Right renal cortex interstitium (tissue), 3 donors: Measurements from ENCODE around the gene SYNPO. TPM values are rescaled to one million over a fixed set of nuclear protein-coding genes. Genes with fewer than 3 reads are reported as not detected.

Experiments
- DNase-seq, 3 donors: peaks; one replicate each; pipeline ENCODE4 v3.0.0-alpha.2; 2013; ENCODE audit warnings: low read depth in 3 of 3, low spot score in 2 of 3
- polyA plus RNA-seq, 3 donors: library from polyadenylated mRNA; unstranded; fragments of 120-200 nt; gene quantifications; one replicate each; pipeline ENCODE4 v1.2.1, GENCODE V29; 2013; ENCODE audit not compliant: insufficient read length in 3 of 3

SYNPO gene, protein sequence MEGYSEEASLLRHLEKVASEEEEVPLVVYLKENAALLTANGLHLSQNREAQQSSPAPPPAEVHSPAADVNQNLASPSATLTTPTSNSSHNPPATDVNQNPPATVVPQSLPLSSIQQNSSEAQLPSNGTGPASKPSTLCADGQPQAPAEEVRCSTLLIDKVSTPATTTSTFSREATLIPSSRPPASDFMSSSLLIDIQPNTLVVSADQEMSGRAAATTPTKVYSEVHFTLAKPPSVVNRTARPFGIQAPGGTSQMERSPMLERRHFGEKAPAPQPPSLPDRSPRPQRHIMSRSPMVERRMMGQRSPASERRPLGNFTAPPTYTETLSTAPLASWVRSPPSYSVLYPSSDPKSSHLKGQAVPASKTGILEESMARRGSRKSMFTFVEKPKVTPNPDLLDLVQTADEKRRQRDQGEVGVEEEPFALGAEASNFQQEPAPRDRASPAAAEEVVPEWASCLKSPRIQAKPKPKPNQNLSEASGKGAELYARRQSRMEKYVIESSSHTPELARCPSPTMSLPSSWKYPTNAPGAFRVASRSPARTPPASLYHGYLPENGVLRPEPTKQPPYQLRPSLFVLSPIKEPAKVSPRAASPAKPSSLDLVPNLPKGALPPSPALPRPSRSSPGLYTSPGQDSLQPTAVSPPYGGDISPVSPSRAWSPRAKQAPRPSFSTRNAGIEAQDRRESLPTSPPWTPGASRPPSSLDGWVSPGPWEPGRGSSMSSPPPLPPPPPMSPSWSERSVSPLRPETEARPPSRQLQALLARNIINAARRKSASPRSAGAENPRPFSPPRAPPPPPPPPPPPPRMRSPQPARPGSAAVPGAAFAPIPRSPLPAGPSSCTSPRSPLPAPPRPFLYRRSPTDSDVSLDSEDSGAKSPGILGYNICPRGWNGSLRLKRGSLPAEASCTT
- 10 to 100 TPM; 85.2 to 98.9 (median 97.3) TPM for polyA plus RNA-seq

DNA sequence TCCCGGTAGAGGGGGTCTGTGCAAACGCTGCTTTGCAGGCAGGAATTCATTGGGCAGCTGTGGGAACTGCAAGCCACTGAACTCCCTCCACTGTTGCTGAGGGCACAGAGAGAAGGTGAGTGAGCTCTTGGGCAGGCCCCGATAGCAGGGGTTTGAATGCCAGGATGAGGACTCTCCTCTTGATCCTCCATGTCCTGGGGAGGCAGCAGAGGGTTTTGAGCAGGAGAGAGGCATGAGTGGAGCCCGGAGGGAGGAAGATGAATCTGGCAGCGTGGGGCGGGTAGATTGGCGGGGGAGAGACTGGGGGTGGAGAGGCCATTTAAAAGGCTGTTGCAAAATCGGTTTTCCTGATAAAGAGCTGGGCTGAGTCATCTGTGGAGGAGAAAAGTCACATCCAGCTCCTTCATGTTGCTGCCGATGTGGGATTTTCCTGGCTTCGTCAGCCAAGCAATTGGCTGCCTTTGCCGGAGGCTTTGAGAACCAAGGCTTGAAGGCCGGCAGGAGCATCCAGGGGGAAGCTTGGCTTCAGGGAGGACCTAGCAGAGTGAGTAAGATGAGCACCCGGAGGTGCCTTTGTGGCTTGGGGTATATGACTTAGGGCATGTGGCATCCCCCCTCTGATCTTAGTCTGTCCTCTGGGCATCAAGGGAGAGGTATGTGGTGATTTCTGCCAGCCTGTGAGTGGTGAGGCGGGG, at the start of gene SYNPO:
SYNPO (plus strand) TSS at position 350 of the 695 bp plus-strand sequence. CDS start 7,616 bp downstream, outside the sequence.
- no peak for DNase-seq

DNA sequence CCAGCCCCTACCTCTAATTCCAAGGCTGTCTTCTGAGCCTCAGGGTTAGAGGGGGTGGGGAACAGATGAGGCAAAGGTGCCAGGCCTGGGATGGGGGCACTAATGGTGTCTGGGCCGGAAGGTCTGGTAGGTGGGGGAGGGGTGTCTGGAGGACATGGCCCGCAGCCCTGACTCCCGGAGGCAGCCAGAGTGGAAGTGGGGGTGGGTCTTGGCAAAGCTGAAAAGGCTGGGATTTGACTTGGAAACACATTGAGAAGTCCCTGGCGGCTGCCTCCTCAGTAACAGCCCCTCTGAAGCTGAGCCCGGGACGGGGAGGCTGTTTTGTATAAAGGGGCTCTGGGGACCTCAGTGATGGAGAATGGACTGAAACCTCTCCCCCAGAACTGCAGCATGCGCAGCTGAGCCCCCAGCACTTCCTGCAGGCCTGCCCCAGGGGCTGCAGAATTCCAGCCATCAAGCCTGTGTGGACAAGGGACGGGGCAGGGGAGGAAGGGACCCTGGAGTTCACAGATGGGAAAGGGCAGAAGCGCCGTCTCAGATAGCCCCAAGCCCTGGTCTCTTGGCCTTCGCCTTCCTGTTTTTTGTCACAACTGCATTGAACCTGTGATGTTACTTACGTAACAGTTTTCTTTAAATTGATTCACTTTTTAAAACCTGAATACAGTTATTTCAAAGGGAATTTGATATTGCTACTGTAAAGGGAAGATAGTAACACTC, 49.3 kb upstream of the SYNPO start:
- no peak for DNase-seq

DNA sequence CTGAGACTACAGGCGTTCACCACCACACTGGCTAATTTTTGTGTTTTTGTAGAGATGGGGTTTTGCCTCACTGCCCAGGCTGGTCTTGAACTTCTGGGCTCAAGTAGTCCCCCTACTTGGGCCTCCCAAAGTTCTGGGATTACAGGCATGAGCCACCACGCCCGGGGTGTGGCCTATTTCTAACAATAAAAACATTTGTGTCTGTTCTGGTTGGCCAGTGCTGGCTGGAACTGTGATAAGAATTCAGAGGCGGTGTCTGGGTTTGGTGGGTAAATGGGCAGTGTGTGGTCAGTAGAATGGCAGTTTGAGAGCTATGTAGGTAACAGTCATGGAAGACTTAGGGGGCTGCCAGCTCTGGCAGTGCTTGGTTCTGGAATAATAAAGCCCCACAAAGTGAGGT, 46.9 kb upstream of the SYNPO start:
- DNase-seq, result no peak

DNA sequence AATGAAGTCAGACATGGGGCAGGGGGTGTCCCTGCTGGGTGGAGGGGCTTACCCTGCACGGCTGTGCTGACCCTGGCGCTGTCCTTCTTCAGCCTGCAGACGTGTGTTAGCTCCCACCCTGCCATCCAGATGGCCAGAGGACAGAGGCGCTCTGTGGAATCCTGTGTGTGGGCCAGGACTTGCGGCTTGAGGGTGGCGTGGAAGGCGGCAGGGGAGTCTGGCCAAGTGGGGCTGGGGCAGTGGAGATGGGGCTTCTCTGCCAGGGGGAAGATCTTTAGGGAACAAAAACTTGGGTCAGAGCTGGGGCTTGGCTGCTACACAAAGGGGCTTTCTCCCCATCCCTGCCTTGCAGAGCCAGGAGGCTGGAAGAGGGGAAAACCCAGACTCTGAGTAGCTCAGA, 46.5 kb upstream of the SYNPO start:
- no peak for DNase-seq

DNA sequence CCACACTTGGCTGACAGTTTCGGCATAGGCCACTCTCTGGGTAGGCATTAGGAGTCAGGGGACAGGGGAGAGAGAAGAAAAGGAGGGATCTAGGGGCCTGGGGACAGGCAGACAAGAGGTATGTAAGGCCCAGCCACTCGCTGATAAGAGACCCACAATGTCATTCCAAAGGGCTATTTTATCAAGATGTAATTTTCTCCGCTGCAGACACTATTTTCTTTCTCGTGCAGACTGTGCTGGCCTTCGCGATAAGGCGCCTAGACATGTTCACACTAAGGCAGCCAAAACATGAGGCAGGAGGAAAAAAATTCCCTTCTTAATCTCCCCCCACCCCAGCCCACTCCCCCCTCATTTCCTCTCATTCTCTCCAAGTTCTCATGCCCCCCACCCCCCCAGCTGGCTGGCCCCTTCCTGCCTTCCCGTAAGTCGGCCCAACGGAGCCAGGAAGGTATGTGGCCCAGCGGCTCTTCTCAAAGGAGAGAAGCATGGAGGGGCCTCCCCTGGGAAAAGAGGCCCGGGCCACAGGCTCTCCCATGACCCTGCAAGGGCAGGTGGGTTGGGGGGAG, 44.9 kb upstream of the SYNPO start:
- DNase-seq, result no peak

DNA sequence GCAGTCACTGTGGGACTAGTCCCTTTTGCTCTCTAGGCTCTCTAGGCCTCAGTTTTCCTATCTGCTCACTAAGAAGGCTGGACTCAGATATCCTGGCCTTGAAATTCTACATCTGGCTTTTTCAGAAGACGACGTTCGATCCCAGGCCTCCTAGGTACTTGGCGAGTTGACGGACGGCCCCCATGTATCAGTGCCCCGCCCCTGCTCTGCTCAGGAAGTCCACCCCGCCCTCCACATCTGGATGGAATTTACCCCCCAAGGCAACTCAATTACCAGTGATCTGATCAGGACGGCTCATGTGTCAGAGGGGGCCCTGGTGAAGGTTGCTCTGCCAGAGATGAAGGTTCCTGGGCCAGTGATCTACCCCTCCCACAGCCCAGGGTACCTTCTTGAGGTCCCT, 44.1 kb upstream of the SYNPO start:
- DNase-seq, result no peak

DNA sequence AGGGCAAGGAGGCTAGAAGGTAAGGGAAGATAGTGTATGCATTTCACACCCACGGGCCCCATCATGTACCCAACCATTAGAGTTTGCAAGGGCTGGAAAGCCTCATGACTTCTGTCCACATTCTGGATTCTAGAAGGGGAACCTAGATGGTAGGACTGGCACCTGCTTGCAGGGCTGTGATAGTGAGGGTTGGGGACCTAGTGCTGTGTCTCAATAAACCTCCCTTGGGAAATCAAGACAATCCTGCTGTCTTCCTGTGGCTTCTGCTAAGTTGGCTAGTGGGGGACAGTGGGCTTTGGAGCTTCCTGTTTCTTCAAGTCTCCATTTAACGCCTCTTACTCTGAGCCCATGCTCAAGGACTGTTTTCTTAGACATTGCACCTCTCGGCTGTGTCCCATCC, 43.6 kb upstream of the SYNPO start:
- DNase-seq, result no peak

DNA sequence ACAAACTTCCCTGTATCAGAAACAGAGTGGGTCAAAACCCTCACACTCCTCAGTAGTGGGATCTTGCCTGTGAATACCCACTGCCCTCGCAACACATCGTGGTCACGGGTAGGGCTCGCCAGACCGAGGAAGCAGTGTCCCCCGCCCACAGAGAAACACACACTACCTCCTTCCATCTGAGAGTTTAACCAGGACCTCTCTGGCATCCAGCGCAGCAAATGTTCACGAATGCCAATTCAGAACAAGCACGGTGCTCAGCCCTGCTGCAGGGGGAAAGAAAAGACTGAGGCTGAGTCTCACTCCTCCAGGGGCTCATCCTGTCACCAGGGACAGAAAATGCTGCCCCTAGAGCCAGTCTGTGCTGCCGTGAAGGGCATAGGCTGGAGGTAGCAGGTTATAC, 42.5 kb upstream of the SYNPO start:
- no peak for DNase-seq

DNA sequence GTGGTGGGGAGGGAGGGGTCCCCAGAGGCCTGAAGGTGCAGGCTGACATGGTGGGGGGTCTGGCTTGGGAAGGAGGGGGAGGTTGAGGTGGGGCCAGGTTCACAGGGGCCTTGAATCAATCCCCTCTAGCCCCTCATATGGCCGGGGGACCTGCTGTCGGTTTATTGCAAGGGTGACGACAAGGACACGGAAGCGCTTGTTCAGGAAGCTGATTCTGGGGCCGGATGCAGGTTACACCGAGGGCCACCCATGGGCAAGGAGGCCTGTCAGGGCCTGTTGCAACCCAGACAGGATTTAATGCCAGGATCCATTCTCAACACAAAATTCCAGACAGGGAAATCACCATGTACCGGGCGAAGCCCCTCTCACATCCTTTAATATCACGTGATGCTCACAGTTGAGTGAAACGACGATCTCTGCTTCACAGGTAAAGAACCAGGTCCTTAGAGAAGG, 41.6 kb upstream of the SYNPO start:
- DNase-seq, result no peak

DNA sequence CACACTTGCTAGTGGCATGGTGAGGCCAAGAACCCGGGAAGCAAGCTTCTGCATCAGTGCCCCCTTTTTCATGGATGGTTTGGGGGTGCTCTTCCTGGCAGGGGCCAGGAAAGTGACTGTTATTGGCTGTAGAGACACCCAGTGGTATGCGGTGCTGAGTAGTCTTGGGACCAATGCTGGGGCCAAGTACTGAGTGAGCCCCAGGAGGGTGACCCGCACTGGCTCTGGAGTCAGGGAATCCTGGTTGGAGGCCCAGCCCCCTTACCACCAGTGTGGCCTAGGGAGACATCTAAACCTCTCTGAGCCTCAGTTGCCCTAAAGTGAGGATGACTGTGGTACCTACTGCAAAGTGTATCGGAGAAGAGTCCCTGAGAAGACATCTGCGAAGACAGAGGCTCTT, 41.2 kb upstream of the SYNPO start:
- DNase-seq, result no peak

DNA sequence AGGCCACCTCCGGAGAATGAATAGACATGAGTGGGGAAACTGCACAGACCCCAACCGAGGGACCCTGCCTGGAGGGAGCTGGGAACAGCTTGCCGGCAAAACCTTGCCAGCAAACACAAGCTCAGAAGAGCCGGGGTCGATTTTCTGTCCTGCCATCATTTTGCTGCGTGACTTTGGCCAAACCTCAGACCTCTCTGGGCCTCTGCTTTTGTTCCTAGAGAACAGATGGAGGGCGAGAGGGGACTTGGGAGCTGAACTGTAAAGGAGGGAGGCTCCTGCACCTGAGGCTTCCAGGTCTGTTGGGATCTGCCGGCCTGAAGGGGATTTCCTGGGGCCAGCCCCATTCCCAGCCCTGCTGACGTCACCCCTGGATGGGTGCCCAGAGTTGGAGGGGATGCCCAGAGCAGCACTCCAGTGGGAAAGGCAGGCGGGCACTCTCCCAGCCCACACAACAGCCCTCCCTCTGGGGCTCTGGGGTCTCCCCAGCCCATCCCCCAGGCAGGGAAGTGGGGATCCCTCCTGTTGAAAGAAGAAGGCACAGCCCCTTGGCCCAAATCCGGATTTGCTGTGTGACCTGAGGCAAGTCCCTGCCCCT, 40.4 kb upstream of the SYNPO start:
- no peak for DNase-seq

DNA sequence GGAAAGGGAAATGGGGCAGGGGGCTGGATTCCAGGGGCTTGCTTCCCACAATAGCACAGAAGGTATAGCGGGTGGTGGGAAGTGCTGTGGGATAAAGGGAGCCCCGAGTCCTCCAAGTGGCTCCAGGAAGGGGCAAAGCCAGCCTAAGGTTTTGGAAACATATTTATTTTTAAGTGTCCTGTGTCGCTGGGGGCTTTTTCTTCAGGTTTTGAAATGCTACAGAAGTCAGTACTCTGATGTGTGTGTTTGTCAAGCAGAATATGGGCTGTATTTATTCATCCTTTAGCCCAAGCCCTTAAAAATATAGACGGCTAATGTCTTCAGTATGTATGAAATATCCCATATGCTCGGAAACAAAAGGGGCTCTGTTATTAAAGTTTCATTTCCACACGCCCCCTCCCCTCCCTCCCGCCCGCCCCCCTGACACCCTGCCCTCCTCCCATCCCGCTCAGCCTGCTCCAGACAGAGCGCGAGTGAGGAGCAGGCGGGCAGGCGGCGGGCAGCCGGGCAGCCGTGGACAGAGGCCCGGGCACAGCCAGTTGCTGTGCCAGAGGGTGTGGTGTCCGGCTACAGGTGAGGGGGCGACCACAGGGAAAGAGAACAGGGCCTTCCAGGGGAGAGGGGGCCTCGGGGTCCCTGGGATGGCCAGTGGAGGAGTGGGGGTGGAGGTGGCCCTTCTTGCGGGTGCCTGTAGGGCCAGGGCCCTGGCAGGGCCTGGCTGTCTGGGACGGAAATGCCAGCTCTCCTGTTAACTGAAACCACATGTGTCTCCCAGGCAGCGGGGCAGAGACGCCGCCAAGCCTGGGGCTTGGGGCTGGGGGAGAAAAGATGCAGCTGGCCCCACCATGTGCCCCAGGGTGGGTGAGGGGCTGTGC, 39.6 kb upstream of the SYNPO start:
- DNase-seq, result no peak

DNA sequence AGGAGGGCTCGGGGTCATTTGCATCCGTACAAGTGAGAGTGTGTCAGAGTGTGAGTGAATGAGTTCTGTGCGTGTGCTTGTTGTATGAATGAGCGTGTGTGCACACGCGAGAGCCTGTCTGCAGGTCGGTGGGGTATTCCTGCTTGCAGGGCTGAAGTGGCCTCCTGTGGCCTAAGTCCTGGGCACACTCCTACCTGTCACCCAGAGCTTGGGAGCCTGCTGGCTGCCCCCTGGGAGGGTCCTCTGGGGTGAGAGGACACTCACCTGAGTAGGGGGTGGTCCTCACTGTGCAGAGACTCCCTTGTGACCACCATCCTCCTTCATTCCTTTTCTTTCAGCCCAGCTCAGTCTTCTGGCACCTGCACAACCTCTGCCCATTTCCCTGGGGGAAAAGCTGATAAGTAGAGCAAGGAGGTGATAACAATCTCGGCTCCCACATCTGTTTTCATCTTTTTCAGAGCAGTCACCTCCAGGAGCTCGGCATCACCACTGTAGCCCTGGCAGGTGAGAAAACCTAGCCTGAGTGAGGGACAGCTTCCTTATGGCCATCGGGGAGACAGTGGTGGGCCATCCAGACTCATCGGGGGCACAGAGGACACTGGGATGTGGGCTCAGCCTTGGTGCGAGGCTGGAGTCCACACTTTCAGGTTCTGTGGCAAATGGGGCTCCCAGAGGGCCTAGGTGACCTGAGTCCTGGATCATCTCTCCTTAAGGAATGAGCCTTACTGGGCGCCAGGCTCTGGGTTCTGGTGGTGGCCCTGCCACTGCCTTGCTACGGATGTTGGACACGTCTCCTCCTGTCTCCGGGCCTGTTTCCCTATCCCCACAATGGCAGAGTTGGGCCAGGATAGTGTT, 38.7 kb upstream of the SYNPO start:
- no peak for DNase-seq

DNA sequence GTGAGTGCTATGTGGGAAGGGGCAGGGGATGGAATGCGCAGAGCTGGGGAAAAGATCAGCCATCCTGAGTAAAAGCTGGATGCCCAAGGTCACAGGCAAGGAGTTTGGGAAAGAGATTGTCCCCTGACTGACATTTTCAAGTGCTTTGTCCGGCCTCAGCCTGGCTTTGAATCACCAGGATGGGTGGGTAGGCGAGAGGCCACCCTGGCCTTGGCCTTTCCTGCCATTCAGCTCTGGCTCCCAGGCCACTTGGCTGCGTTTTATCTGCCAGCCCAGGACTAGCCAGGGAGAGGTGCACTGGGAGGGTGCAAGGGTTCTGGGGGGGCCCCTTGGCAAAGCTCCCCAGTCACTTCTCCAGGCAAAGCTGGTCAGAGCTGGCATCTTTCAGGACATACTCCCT, 37.4 kb upstream of the SYNPO start:
- DNase-seq, result no peak

DNA sequence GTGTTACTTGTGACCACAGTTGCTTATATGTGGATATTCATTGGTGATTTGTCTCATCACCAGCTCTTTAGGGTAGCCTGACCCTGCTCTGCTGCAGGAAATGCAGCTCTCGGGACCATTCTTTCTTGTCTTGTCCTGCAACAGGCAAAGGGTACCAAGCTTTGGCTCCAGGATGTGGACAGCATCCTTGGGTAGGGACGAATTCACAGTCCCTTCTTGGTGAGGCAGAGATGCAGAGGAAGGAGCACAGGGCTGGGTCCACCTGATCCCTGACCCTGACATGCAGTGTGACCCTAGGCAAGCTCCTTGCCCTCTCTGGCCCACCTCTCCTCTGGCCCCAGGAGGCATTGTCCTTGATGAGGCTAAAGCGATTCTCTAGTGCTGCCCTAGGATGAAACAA, 37.0 kb upstream of the SYNPO start:
- no peak for DNase-seq

DNA sequence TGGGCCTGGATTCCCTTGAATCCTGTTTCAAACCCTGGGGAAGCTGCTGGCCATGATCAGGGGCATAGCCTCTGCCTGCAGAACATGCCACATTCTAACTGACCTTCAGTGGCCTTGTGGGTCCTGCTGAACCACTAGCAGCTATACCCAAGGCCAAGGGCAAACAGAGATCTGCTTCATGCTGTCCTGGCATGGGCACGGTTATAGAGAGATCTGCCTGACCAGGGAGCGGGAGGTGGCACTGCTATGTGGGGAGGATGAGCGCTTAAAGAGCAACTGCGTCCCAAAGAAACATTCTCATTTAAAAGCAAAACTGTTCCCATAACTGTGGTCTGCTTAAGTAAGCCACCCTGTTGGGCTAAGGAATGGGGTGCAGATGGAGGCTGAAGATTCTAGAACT, 36.5 kb upstream of the SYNPO start:
- DNase-seq, result no peak

DNA sequence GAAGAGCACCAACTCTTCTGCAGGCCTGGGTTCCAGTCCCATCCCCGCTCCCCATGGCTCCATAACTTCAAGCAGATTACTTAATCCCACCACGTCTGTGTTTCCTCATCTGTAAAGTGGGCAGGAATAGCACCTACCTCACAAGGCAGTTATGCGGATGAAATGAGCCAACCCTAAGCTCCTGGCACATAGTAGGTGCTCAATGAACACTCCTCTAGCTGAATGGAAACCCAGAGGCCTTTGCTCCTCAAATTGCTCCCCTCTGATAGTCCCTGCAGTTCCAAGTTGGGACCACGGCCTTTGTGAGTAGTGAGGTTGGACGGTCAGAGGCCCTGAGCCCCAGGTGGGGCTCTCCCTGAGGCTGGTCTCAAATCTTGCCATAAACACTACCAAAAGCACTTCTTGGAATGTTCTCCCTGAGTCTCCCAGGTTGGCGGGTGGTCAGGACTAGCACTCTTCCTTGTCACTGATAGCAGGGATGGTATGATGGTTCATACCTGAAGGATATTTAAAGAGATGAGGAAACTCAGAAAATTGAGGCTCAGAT, 35.5 kb upstream of the SYNPO start:
- no peak for DNase-seq

DNA sequence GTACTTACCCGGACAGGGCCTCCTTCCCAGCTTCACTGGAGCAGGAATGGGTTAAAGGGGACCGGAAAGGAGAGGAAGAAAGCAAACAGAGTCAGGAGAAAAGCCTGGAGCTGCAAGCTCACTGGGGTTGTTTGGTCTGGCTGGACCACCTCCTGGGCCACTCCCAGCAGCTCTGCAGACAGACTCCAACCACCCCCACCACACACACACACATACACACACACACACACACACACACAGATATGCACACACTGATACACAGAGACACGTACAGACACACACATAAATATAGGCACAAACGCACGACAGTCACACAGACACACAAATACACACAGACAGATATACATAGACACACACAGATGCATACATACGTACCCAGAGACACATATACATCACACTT, 34.9 kb upstream of the SYNPO start:
- DNase-seq, result no peak
